Nephron (organoid): ENCODE data around the gene MSANTD1.

ENCODE experiments used
- H3K27ac Mint-ChIP-seq, 3 experiments: 2 replicates each; pipeline ENCODE4 v1.8.0; 2020; ENCODE audit warnings: mixed read lengths in 3 of 3, mild to moderate bottlenecking in 2 of 3, moderate library complexity in 1 of 3
- H3K27me3 Mint-ChIP-seq: 2 replicates; pipeline ENCODE4 v1.8.0; 2021; ENCODE audit warnings: low read depth, mild to moderate bottlenecking, moderate library complexity, mixed read lengths
- H3K36me3 Mint-ChIP-seq: 2 replicates; pipeline ENCODE4 v1.8.0; 2020; ENCODE audit warnings: low read depth, mixed read lengths
- H3K4me1 Mint-ChIP-seq: 2 replicates; pipeline ENCODE4 v1.8.0; 2020; ENCODE audit warnings: mixed read lengths
- H3K4me3 Mint-ChIP-seq, 3 experiments: 2 replicates each; pipeline ENCODE4 v1.8.0; 2020; ENCODE audit warnings: mild to moderate bottlenecking in 3 of 3, mixed read lengths in 3 of 3, moderate library complexity in 2 of 3
- H3K9me3 Mint-ChIP-seq: 2 replicates; pipeline ENCODE4 v1.8.0; 2020; ENCODE audit warnings: mixed read lengths
- TF ChIP-seq, protein P1 (sequence below), 3 experiments: fragments of 200-600 bp; sonication (generic); IDR thresholded peaks; one replicate each; pipeline ENCODE4 v1.5.0; 2021; ENCODE audit warnings: antibody characterized with exemption in 3 of 3; ENCODE audit not compliant: unreplicated experiment in 3 of 3

MSANTD1 gene

DNA sequence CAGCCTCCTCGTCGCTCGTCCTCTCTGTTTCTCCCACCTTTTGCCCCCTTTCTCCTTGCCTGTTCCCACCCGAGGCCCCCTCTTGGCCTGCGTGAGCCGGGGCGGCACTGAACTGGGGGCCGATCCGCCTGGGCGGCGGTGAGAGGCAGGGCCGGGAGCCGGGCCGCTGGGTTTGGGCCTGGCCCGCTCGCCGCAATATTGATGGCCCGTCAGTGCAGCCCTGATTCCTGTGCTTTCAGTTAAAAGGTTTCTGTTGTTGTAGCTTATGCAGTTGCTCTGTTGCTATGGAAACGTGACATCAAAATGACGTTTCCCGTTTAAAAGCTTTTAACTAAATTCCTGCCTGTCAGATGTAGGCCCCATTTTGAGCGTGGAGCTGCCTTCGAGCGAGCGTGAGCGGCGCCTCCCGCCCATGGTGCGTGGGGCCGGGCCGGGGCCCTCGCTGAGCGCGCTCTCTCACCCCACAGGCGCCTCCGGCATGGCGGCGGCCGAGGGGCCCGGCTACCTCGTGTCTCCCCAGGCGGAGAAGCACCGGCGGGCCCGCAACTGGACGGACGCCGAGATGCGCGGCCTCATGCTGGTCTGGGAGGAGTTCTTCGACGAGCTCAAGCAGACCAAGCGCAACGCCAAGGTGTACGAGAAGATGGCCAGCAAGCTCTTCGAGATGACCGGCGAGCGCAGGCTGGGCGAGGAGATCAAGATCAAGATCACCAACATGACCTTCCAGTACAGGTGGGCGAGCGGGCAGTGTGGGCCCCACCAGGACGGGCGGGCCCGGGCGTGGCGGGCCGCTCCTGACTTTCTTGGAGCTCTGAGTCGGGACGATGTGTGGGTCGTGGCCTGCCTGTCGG is at the start of gene MSANTD1:
TSS of gene MSANTD1 (plus strand) at position 349 of the 851 bp plus-strand sequence. CDS start at position 413, 64 bp downstream.
- Mint-ChIP-seq H3K9me3 (no peaks in the 10 kb centered on the region), H3K36me3 (no peaks in the 10 kb centered on the region), H3K4me3 (no peak within 1 kb of the TSS), H3K4me1 (no peaks in the 10 kb centered on the region), H3K27me3 (no peaks in the 10 kb centered on the region), H3K27ac (no peak within 1 kb of the TSS)
- TF ChIP-seq, protein P1, sequence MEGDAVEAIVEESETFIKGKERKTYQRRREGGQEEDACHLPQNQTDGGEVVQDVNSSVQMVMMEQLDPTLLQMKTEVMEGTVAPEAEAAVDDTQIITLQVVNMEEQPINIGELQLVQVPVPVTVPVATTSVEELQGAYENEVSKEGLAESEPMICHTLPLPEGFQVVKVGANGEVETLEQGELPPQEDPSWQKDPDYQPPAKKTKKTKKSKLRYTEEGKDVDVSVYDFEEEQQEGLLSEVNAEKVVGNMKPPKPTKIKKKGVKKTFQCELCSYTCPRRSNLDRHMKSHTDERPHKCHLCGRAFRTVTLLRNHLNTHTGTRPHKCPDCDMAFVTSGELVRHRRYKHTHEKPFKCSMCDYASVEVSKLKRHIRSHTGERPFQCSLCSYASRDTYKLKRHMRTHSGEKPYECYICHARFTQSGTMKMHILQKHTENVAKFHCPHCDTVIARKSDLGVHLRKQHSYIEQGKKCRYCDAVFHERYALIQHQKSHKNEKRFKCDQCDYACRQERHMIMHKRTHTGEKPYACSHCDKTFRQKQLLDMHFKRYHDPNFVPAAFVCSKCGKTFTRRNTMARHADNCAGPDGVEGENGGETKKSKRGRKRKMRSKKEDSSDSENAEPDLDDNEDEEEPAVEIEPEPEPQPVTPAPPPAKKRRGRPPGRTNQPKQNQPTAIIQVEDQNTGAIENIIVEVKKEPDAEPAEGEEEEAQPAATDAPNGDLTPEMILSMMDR (IDR thresholded peaks at IDR 0.05; ENCODE audit: unreplicated experiment in 3 of 3), result no peak

DNA sequence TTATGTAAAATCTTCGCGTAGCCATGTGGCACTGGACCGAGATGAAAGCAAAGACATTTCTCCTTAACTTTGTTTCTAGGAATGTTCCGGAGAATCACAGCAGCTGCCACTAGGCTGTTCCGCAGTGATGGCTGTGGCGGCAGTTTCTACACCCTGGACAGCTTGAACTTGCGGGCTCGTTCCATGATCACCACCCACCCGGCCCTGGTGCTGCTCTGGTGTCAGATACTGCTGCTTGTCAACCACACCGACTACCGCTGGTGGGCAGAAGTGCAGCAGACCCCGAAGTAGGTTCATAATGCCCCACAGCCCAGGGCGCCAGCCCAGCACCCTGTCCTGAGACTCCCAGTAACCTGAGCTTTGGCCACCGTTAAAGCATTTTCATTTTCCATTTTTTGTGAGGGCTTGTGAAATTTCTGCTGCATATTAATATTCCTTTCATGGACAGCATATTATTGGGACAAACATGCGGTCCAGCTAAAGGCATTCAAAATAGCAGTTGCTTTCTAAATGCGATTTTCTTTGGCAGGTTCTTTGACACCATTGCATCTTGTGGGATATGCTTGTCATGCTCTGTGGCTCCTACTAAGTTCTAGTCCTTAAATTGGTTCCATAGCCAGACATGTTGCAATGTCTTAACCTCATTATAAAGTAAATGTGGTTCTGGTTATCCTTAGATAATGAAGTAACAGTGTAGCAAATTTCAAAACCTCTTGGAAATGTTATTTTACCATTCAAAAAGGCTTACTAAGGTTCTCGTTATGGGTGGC is 49.1 kb upstream of the MSANTD1 start:
- peaks cover 24% of the 10 kb centered on the region for H3K36me3 Mint-ChIP-seq
- no peak overlapping the region for H3K4me3 Mint-ChIP-seq
- H3K4me1 Mint-ChIP-seq, result peaks cover 29% of the 10 kb centered on the region
- H3K27me3 Mint-ChIP-seq, result no peaks in the 10 kb centered on the region
- no peak overlapping the region for H3K27ac Mint-ChIP-seq
- H3K9me3 Mint-ChIP-seq, result no peaks in the 10 kb centered on the region
- TF ChIP-seq, protein P1 (IDR thresholded peaks at IDR 0.05; ENCODE audit: unreplicated experiment in 3 of 3), result no peak

DNA sequence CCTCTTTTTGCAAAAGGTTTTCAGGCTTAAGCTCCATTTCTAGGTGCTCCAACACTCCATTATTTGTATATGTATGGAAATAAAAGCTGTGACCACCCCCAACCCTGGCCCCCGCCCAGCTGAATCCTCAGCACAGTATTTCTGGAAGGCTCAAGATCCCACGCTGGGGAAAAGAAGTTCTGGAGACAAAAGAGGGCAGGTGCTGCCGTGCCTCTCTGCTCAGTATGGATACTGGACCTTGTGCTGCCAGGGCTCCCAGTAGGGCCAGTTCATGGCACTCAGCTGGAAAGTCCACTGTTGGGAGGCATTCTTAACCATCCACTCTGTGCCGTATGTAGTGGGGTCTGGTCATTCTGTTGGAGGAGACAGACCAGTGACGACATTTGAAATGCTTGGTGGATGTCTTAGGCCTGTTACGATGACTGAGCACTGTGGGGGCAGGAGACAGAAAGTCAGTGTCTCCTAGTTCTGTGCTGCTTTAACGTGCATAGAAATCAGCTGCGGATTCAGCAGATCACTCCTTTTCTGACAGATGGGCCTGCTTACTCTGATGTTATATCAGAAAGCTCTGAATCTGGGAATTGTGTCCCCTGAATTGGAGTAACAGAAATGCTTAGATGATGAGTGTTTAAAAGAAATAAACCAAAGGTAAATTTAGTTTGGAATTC is 48.4 kb upstream of the MSANTD1 start:
- peaks cover 29% of the 10 kb centered on the region for H3K4me1 Mint-ChIP-seq
- H3K27me3 Mint-ChIP-seq, result no peaks in the 10 kb centered on the region
- no peak overlapping the region for H3K27ac Mint-ChIP-seq
- peaks cover 19% of the 10 kb centered on the region for H3K36me3 Mint-ChIP-seq
- H3K9me3 Mint-ChIP-seq, result no peaks in the 10 kb centered on the region
- TF ChIP-seq, protein P1 (IDR thresholded peaks at IDR 0.05; ENCODE audit: unreplicated experiment in 3 of 3), result no peak
- no peak overlapping the region for H3K4me3 Mint-ChIP-seq

DNA sequence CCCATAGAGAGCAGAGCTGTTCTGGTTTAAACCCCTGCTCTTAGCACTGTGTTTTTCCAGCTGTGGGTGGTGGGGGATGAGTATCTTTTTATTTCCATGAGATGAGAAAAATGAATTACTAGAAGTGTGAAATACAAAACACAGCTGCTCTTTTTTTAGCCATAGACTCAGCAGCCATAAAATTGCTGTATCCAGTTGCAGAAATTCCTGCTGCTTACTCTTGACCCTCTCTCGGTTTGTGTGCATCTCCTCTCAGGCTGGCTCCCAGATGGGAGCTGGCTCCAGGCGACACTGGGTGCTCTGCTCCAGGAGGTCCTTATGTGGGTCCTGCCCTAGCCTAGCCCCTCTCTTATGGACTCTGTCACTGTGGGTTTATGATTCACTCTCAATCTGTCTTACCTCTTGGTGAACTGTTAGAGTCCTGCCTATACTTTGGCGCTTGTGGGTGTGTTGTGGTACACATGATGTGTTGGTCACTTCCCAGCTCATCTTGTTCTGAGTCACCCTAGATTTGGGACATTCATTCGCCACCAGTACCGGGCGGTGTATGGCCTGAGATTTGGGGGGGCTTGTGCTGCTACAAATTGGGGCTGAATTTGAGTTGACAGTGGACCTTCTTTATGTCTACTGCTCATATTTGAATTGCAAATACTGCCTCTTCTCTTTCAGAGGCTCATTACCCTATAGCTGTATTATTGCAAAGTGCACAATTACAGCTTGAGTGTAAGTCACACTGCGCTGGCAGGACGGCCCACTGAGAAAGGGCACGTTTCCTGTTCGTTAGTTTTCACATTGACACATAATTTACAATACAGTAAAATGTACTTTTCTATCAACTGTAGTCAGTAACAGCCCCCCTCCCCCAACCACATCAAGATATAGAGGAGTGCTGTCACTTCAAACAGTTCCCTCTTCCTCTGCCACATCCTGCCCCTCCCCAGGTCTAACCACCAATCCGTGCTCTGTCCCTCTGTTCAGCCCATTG is 46.9 kb upstream of the MSANTD1 start:
- Mint-ChIP-seq H3K27me3 (no peaks in the 10 kb centered on the region), H3K9me3 (no peaks in the 10 kb centered on the region), H3K4me3 (peak overlapping the region in 1 of 3 experiments; percentile 20), H3K27ac (peak overlapping the region; percentile 31 to 64 (median 47)), H3K36me3 (peaks cover 19% of the 10 kb centered on the region), H3K4me1 (peaks cover 29% of the 10 kb centered on the region)
- TF ChIP-seq, protein P1 (IDR thresholded peaks at IDR 0.05; ENCODE audit: unreplicated experiment in 3 of 3), result no peak
